Measurements from ENCODE around the gene HDAC1. TPM values are rescaled to one million over a fixed set of nuclear protein-coding genes. Genes with fewer than 3 reads are reported as not detected.
A peak's percentile ranks its signal among the peaks of the same experiment; 100 is the strongest.

Gene HDAC1
- total and polyA plus RNA-seq, 2 of the 13 experiments (the other 11 are each of a cell fraction or from before 2014, with no cell fraction given): 93.5 to 189 TPM

DNA sequence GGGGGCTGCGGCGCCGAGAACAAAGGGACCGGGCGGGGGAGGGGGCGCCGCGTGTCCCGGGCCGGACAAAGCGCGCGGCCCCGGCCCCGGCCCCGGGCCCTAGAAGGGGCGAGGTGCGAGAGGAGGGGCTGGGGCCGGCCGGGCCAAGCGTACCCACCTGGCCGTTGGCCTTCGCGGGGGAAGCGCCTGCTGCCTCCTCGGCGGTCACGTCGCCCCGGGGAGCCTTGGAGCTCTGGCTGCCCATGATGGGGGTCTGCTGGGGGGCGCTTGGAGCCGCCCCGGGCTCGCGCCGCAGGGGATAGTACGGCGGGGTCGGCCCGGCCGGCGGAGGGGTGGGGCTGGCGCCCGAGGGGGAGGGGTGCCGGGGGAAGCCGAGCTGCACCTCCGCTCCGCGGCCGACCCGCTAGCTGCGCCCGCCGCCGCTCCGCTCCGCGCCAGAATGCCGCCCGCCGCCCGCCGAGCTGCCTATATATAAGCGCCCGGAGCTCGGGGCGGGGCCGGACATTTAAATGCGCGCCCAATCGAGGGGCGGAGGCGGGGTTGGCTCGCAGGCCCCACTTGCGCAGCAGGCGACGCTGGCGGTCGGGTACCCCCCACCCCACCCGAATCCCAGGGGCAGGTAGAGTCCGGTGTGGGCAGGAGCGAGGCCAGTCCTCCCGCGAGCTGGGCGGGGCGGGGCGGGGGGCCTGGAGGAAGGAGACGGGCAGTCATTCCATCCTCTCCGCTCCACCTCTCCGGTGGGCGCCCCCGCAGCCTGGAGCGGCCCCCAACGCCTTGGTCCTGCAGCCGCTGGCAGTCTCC lies 44.1 kb downstream of the HDAC1 start, which contains the start of gene MARCKSL1 (continued):
- TF ChIP-seq, protein P1, sequence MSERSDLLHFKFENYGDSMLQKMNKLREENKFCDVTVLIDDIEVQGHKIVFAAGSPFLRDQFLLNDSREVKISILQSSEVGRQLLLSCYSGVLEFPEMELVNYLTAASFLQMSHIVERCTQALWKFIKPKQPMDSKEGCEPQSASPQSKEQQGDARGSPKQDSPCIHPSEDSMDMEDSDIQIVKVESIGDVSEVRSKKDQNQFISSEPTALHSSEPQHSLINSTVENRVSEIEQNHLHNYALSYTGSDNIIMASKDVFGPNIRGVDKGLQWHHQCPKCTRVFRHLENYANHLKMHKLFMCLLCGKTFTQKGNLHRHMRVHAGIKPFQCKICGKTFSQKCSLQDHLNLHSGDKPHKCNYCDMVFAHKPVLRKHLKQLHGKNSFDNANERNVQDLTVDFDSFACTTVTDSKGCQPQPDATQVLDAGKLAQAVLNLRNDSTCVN (CRISPR knock-in tag; IDR thresholded peaks at IDR 0.05; ENCODE audit: borderline replicate concordance): no peak; the same call in 1 of the 2 replicates
- TF ChIP-seq HES4 (CRISPR knock-in tag; IDR thresholded peaks at IDR 0.05; ENCODE audit: borderline replicate concordance) (no peak), ZBTB21 (CRISPR knock-in tag; IDR thresholded peaks at IDR 0.05) (no peak), ZNF383 (CRISPR knock-in tag; IDR thresholded peaks at IDR 0.05; ENCODE audit: borderline replicate concordance) (no peak), DPF2 (CRISPR knock-in tag; IDR thresholded peaks at IDR 0.05; ENCODE audit: borderline replicate concordance, low read depth) (no peak), SRF (IDR thresholded peaks at IDR 0.05; ENCODE audit: low read depth, low read length) (no peak), WIZ (CRISPR knock-in tag; IDR thresholded peaks at IDR 0.05) (no peak), ZNF790 (CRISPR knock-in tag; IDR thresholded peaks at IDR 0.05; ENCODE audit: borderline replicate concordance) (no peak), PAX8 (CRISPR knock-in tag; IDR thresholded peaks at IDR 0.05; ENCODE audit: borderline replicate concordance) (no peak), ZNF225 (CRISPR knock-in tag; IDR thresholded peaks at IDR 0.05) (peak; percentile 26; the same call in 1 of the 2 replicates), ZNF709 (CRISPR knock-in tag; IDR thresholded peaks at IDR 0.05) (no peak), NR3C1 (CRISPR knock-in tag; IDR thresholded peaks at IDR 0.05) (no peak), DNMT3B (CRISPR knock-in tag; conservative IDR thresholded peaks at IDR 0.05) (no peak), AHR (CRISPR knock-in tag; IDR thresholded peaks at IDR 0.05) (no peak), IRX3 (CRISPR knock-in tag; IDR thresholded peaks at IDR 0.05; ENCODE audit: borderline replicate concordance, low read depth) (no peak), ARNTL (CRISPR knock-in tag; IDR thresholded peaks at IDR 0.05) (no peak), U2AF1 (optimal IDR thresholded peaks at IDR 0.05; ENCODE audit: low read depth, low read length) (no peak), KLF12 (CRISPR knock-in tag; IDR thresholded peaks at IDR 0.05; ENCODE audit: borderline replicate concordance) (0 out of 2 replicates have a peak, but pooled peaks have one; percentile 55), ZKSCAN1 (IDR thresholded peaks at IDR 0.05; ENCODE audit: low read length) (no peak), SOX6 (IDR thresholded peaks at IDR 0.05) (no peak), SOX6 (CRISPR knock-in tag; IDR thresholded peaks at IDR 0.05) (0 out of 2 replicates have a peak, but pooled peaks have one; percentile 39), CCAR2 (optimal IDR thresholded peaks at IDR 0.05; ENCODE audit: low read depth, low read length) (no peak), ZNF720 (CRISPR knock-in tag; IDR thresholded peaks at IDR 0.05) (no peak), ZNF496 (CRISPR knock-in tag; IDR thresholded peaks at IDR 0.05; ENCODE audit: insufficient replicate concordance) (no peak), STAG1 (CRISPR knock-in tag; IDR thresholded peaks at IDR 0.05) (no peak)
- TF ChIP-seq, protein P2, sequence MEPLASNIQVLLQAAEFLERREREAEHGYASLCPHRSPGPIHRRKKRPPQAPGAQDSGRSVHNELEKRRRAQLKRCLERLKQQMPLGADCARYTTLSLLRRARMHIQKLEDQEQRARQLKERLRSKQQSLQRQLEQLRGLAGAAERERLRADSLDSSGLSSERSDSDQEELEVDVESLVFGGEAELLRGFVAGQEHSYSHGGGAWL (CRISPR knock-in tag; IDR thresholded peaks at IDR 0.05): 0 out of 2 replicates have a peak, but pooled peaks have one; percentile 44
- TF ChIP-seq, protein P3, sequence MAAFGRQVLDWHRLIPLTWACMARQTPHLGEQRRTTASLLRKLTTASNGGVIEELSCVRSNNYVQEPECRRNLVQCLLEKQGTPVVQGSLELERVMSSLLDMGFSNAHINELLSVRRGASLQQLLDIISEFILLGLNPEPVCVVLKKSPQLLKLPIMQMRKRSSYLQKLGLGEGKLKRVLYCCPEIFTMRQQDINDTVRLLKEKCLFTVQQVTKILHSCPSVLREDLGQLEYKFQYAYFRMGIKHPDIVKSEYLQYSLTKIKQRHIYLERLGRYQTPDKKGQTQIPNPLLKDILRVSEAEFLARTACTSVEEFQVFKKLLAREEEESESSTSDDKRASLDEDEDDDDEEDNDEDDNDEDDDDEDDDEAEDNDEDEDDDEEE (CRISPR knock-in tag; IDR thresholded peaks at IDR 0.05): no peak

All from HepG2 (cell line).